ENCODE measurements around the gene NOB1.
A peak's percentile ranks its signal among the peaks of the same experiment; 100 is the strongest.
"Not testable (repeated sequence)": the region's sequence is repeated elsewhere in the genome, so short reads cannot be mapped to it uniquely, and the experiment has no call there.

Gene NOB1

DNA sequence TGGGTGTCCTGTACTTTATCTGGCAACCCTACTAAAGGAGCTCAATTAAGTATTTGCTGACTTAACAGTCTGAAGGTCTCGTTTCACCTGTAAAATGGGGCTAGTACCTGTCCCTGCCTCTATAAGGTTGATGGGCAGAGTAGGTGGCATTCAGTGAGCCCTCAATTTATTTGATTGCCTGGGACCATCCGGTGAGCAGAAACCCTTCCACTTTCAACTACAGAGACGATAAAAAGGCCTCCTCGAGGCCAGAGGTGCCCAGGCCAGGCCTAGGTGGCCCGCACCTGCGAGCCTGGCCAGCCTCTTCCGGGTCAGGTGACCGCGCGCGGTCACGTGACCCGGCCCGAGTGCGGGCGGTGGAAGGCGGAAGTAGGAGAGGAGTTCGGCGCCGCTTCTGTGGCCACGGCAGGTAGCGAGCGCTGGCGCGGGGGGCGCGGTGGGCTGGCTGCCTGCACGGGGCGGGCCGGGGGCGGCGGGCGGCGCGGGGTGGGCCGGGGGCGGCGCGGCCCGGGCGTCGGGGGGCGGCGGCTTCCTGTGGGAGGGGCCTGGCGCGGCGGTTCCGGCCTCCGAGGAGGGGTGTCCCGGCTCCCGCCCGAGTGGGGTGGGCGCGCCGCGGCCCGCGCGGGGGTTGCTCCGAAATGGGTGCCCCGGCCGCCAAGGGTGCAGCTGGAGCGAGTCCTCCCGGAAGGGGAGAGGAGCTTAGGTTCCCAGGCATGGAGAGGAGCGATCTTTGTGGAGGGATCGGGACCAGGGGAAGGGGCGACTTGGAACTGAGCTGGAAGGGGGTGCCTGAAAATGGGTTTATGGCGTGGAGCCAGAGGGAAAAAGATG is 7.5 kb upstream of the NOB1 start, which contains the start of gene WWP2:
Gene WWP2 (plus strand): TSS at position 350 of the 831 bp plus-strand sequence. CDS start 24,679 bp downstream, outside the sequence.
- DNase-seq (ENCODE audit: low read depth in 1 of 2, low spot score in 1 of 2): peak; percentile 55 to 71

DNA sequence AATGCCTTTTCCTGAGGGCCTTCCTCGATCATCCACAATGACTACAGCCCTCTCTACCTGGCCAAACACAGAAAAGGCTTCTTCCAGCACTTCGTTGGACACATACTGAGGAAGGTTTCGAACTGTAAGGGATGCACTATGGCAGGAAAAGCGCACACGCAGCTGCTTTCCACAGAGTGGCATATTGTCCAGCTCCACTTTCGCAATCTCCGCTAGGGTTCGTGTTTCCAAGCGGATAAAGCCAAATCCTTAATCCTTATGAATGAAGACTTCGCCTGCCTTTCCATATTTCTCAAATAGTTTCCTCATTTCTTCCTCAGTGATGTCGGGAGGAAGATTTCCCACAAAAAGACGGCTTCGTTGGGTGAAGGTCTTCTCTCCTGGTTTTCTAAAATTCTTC is 2.6 kb upstream of the NOB1 start:
- DNase-seq (ENCODE audit: low read depth in 1 of 2, low spot score in 1 of 2): not testable (repeated sequence)

DNA sequence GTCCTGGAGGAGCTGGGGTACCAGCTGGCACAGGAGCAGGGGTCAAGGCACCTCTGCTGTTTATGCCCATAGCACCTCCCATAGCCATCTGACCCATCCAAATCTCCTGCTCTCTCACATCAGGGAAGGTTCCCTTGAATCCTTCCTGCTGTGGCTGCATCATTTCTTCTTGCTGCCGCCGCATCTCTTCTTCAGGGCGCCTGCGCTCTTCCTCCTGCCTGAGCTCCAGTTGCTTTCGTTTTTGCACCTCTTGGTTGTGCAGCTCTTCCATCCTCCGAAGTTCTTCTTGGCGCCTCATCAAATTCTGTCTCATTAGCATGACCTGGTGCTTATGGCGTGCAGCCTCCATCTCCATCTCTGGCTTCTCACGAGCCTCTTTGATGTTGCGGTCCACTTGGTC is 2.0 kb upstream of the NOB1 start:
- no peak for DNase-seq (ENCODE audit: low read depth in 1 of 2, low spot score in 1 of 2)

DNA sequence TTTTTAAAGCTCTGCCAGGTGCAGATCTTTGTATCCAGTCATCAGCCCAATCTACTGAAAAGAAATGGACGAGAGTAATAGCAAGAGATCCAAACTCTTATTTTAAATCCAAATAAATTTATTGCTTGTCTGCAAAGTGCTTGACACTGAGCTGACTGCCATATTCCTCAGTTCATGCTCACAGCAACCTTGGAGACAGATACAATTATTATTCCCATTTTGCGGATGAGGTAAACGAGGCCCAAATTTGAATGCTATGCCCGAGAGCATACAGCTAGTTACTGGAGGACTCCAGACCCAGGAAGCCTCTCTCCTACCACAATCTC is 620 bp downstream of the NOB1 start:
- DNase-seq (ENCODE audit: low read depth in 1 of 2, low spot score in 1 of 2): no peak

DNA sequence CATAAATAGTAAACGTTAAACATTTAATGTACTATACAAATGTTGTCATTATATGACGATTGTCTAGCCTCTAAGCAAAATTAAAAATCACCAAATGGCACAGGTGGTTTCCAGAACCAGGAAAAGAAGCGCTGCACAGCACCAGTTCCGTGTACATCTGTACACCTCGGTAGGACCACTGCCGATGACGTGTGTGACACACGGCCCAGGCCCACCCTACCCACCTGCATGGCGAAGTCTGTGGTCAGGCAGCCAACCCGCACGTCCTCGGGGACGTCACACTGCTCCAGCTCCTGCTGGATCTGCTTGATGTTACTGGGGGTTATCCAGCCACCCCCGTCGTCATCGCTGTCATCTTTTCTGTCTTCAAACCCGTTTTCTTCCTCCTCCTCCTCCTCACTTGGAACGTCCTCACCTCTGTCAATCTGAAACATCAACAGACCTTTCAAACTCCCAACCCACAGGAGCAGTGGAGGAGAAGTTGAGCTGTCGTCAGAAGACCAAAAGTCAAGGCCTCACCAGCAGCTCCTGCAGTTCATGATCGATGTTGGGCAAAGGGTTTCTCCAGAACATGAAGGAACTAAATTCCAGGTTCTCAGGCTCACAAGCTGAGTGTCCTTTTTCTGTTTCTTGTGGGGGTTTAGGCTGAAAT is 5.9 kb downstream of the NOB1 start:
- no peak for DNase-seq (ENCODE audit: low read depth in 1 of 2, low spot score in 1 of 2)

DNA sequence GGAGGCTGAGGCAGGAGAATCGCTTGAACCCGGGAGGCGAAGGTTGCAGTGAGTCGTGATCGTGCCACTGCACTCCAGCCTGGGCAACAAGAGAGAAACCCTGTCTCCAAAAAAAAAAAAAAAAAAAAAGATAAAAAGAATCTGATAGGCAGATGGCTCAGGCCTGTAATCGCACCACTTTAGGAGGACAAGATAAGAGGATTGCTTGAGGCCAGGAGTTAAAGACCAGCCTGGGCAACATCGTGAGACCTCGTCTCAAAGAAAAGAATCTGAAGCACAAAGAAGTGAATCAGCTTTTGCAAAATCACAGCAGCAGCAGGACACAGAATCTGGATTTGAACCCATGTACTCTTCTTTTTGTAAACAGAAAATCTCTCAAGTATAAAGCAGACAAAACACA is 7.6 kb downstream of the NOB1 start:
- DNase-seq (ENCODE audit: low read depth in 1 of 2, low spot score in 1 of 2): no peak

DNA sequence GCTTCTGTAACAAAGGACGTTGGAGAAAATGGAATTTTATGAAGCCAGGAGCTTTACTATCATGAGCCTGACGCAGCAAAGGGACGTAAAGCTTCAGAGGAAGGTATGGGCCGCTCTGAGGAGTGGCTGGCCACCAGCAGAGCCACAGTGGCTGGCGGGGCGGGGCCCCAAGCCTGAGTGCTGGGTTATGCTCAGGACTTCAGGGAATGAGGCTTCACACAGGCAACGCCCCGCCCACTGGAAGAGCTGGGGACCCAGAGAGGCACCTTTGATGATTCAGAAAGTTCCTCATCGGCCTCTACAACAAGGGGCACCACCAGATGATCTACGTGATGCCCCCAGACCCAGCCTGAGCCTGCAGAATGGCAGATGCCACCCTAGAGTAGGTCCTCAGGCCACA is 8.8 kb downstream of the NOB1 start:
- DNase-seq (ENCODE audit: low read depth in 1 of 2, low spot score in 1 of 2): no peak

DNA sequence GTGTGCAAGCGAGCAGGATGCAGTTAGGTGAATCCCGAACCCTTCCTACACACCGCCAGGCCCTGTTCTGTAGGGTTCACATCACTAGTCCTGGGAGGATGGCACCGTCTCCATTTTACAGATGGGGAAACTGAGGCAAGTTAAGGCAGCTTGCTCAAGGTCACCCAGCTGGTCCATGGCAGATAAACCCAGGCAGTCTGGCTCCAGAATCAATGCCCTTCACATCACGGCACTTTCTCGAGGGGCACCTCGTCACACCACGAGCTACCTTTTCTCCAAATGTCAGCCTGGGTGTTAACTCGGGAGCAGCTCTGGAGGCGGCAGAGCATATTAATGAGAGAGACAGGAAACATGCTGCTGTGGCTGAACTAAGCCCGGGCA is 9.5 kb downstream of the NOB1 start:
- DNase-seq (ENCODE audit: low read depth in 1 of 2, low spot score in 1 of 2): no peak

DNA sequence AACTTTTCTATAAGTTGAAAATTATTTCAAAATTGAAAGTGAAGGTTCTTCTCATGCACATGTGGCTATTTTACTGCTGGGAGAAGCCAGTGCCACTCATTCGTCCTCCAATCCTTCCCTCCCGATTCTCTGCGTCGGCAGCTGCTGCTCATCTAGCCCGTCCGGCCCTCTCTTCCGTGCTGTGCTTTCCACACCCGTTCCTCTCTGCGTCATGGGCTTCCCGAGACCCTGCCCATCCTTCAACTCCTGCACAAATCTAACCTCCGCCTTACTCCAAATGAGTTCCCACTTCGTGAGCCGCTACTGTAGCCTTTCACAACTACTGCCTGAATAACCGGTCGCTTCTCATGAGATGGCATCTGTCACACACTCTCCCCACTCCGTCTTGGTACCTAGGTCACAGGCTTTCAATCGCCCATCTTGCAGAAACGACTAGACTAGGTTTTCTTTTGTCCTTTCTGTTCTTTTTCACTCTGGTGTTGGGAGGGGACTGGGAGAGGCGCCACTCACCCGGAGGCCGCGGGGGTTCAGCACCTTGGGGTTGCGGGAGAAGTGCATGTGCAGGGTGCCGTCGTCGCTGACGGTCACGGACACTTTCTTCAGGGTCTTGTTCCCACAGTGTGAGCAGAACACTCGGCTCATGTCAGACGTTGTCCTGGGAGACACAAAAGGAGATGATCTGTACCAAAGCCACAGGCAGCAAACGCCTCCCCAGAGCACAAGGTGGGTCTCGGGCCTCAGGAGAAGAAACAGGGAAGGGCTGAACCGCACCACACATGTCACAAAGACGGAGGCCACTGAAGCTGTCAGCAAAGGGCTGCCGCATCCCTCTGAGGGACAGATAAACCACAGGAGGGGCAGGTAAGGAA is 10.1 kb downstream of the NOB1 start:
- no peak for DNase-seq (ENCODE audit: low read depth in 1 of 2, low spot score in 1 of 2)

DNA sequence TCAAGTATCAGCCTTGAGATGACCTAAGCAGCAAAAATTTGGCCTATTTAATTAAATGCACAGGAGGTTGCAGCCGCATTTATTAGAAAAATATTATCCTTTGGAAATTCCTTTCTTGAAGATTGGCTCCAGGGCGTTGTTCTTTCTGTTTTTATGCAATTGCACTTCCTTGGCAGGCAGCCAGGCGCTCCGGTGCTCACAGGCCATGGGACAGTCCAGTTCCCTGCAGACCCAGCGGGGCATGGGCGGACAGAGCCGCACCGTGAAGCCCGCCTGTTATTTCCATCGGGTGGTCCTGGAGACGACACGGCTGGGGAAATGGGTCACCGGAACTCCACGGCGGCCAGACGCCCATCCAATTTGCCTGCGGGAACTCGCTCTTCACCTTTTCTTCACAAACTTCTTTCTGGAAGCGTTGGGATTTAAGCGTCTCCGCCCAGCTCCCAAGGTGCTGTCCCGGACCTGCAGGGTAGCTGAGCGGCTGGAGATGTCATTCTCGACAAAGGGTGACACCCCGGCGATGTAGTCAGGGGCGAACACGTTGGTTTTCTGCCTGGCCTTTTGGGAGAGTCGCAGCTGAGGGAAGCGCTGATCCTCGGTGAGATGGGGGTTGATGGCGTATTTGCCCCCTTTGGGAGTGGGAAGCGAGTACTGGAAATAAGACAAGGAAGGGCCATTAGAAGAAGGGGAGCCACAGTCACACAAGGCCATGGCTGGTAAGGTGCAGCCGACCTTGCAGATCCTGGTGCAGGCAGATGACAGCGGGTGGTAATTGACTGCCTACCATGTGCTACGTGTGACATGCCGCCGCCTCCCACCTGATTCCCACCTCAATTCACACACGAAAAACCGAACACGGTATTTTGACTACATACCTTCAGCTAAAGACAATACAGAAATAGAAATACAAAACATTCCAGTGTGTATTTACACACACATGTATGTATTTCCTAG is 12.5 kb downstream of the NOB1 start:
- no peak for DNase-seq (ENCODE audit: low read depth in 1 of 2, low spot score in 1 of 2)

DNA sequence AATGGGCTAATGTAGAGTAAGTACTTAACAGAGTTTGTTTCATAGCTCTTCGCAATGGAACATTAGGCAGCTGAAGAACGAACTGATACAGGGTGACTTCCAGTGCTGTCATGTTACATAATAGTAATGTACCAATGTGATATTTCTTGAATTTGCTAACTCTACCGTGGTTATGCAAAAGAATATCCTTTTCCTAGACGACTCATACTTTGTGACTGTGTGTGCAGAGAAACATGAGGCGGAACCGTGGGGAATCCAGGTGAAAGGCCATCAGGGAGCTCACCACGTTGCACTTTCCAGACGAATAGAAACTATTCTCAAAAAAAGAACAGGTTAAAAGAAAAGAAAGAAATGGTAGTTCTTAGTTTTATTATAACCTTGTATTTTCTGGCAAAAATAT is 13.2 kb downstream of the NOB1 start:
- no peak for DNase-seq (ENCODE audit: low read depth in 1 of 2, low spot score in 1 of 2)

DNA sequence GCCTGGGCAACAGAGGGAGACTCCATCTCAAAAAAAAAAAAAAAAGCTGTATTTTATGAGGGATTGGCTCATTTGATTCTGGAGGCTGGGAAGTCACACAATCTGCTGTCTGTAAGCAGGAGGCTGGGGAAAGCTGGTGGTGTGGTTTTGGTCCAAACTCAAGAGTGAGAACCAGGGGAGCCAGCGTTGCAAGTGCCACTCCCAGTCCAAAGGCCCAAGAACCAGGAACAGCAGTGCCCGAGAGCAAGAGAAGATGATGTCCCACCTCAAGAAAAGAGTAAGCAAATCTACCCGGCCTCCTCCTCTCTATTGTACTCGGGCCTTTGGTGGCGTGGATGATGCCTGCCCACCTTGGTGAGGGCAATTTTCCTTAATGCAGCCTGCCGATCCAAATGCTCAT is 22.6 kb downstream of the NOB1 start:
- DNase-seq (ENCODE audit: low read depth in 1 of 2, low spot score in 1 of 2): no peak

DNA sequence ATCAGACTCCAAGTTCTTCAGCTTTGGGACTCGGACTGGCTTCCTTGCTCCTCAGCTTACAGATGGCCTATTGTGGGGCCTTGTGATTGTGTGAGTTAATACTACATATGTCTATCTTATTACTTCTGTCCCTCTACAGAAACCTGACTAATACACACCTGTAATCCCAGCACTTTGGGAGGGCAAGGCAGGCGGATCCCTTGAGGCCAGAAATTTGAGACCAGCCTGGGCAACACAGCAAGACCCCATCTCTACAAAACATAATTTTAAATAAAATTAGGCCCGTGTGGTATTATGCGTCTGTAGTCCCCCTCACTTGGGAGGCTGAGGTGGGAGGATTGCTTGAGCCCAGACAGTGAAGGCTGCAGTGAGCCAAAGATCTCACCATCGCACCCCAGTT is 23.4 kb downstream of the NOB1 start:
- DNase-seq (ENCODE audit: low read depth in 1 of 2, low spot score in 1 of 2): not testable (repeated sequence)

DNA sequence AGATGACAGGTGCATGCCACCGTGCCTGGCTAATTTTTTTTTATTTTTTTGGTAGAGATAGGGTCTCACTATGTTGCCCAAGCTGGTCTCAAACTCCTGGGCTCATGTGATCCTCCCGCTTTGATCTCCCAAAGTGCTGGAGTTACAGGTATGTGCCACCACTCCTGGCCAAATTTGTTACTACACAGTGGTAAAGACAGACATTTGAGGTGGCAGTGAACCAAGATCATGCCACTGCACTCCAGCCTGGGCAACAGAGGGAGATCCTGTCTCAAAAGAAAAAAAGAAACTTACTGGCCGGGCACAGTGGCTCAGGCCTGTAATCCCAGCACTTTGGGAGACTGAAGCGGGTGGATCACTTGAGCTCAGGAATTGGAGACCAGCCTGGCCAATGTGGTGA is 25.7 kb downstream of the NOB1 start:
- DNase-seq (ENCODE audit: low read depth in 1 of 2, low spot score in 1 of 2): not testable (repeated sequence)

DNA sequence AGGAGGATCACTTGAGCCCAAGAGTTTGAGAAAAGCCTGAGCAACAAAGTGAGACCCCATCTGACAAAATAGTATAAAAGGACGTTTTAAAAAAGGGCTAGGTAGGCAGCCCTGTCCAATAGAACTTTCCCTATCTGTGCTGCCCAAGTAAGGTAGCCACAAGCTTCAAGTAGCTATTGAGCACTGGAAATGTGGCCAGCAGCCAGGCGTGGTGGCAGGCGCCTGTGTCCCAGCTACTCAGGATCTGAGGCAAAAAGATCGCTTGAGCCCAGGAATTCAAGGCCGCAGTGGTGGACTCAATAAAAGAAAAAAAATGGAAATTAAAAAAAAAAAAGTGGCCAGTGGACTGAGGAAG is 26.8 kb downstream of the NOB1 start:
- no peak for DNase-seq (ENCODE audit: low read depth in 1 of 2, low spot score in 1 of 2)

DNA sequence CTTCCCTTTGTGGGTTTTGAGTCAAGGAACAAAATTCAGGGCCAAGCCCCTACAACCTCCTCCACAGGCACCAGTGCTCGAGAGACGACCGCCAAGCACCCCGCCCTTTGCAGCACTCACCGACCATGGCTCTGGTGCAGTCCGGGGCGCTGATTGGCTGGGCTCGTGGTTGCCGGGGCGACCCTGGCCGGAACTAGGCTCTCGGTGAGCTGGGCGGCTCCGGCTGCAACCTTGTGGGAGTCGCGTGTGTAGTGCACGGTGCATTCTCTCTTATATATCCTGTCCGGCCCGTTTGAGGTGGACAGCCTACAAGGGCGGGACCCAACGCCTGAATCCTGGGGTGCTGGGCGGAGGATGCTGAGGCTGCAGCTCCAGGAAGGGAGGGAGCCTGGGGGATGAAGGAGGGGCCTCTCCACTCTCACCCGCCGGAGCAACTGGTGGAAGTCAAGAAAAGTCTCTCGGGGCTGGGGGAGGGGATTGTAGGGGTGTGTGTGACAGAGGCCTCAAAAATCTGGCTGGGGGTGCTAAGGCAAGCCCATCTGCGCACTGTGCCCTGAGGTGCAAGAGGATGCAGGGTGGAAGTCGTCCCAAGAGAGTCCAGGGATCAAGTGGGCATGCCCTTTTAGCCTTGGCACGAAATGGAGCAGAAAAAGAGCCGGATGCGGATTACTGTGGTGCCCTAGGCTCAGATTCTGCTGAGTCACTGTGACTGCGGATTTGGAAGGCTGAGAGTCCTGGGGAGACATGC is 28.2 kb downstream of the NOB1 start, which contains the start of gene NQO1:
Gene NQO1 (minus strand): TSS at position 248 of the 748 bp plus-strand sequence. CDS start 121 bp downstream, at position 127.
- DNase-seq (ENCODE audit: low read depth in 1 of 2, low spot score in 1 of 2): peak; percentile 73 to 79

DNA sequence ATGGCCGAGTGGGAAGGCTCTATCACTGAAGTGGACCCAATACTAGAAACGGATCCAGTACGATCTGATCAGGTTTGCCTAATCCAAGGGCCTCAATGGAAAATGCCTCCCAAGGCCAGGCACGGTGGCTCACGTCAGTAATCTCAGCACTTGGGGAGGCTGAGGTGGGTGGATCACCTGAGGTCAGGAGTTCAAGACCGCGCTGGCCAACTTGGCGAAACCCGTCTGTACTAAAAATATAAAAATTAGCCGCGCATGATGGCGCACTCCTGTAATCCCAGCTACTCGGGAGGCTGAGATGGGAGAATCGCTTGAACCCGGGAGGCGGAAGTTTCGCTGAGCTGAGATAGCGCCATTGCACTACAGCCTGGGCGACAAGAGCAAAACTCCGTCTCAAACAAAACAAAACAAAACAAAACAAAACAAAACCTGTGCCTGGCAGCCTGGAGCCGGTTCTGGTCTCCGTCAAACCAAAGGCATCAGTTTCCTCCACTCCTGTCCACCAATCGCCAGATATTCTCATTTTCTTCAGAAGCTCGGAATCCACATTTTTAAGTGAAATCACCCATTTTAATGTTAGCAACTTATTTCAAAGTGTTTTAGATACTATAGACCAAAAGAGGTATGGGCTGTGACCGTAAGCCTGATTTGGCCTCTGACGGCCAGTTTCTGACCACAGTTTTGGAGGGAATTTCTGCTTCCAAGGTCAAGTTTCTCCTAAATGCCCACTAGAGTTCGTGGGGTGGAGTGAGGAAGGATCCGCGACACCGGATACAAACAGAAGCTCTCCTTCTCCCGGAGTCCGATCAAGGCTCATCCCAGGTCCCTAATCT is 29.0 kb downstream of the NOB1 start:
- no peak for DNase-seq (ENCODE audit: low read depth in 1 of 2, low spot score in 1 of 2)

DNA sequence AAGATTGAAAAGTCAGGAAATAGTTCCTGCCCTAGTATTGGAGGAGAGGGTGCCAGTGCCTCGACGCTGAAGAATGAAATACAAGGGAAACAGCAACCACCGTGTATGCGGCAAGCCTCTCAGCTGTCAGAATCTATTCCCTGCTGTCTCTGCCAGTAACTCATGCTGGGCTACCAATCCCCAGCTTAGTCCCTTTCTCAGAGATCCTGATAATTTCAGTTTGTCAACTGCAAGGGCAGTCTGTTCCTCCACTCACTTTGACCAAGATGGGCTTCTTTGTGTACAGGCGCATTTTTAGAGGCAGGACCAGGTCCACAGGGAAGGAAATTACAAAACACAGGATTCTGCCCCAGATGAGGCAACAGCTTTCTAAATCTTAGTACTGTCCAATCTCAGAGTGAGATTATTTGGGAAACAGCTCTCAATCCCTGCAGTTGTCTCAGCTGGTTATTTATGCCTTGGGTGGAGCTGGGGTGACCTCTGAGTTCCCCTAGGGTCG is 29.7 kb downstream of the NOB1 start:
- no peak for DNase-seq (ENCODE audit: low read depth in 1 of 2, low spot score in 1 of 2)

DNA sequence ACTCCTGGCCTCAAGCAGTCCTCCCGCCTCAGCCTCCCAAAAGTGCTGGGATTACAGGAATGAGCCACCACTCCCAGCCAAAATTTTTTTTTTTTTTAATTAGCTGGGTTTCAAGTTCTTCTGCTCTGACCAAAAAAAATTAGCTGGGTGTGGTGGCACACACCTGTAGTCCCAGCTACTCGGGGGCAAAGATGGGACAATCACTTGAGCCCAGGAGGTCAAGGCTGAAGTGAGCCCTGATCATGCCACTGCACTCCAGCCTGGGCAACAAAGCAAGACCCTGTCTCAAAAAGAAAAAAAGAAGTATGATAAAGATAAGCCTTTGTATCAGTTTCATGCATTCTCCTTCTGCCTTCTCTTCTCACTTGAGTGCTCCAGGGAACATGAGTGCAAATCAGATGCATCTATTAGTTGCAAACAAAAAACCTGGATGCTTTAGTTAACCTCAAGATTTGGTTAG is 30.3 kb downstream of the NOB1 start:
- no peak for DNase-seq (ENCODE audit: low read depth in 1 of 2, low spot score in 1 of 2)

Data from activated T-helper 1 cell treated with anti-CD3 and anti-CD28 coated beads, Interleukin-2, amount 50 U/mL, for 16 hours (primary cell).